ENCODE results near the gene DZIP1. TPM values are rescaled to one million over a fixed set of nuclear protein-coding genes. Genes with fewer than 3 reads are reported as not detected.
"Not testable (repeated sequence)": the region's sequence is repeated elsewhere in the genome, so short reads cannot be mapped to it uniquely, and the experiment has no call there.

Gene DZIP1
- total RNA-seq, 1 experiment from 2014 or later = 0.17 TPM

DNA sequence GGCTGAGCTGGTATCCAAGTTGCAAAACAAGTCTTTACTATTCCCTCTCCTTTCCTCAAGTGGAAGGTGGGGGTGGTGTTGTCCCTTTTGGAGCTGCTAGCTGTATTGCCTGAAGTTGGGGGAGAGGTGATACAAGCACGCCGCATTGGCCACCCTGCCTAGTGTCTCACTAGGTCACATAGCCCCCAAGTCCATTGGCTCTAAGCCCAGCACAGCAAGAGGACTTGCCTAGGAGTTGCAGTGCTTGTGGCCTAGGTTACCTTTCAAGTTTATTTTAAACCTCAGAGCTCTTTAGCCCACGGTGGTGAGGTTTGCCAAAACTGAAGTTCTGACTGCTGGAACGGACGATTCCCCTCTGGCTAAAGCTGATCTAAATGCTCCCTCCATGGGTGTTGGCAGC, 27.1 kb upstream of the DZIP1 start:
- no peak for DNase-seq (ENCODE audit: low read depth, low spot score)
- POLR2A ChIA-PET = no interaction called here
- no peaks in the 10 kb centered on the region for H3K9me3 ChIP-seq (ENCODE audit: control insufficient read depth in 1 of 2, insufficient read depth in 1 of 2, low read depth in 1 of 2, low read length in 2 of 2)
- no peaks in the 10 kb centered on the region for H4K20me1 ChIP-seq (ENCODE audit: insufficient read depth)
- H3K9ac ChIP-seq (ENCODE audit: low read length) = no peak overlapping the region
- no peak overlapping the region for H2AFZ ChIP-seq (ENCODE audit: low read depth, low read length, poor library complexity, severe bottlenecking)
- ATAC-seq = no peak
- no peak for TF ChIP-seq EGR1 (IDR thresholded peaks at IDR 0.05; ENCODE audit: low read depth)
- TF ChIP-seq, protein P1, sequence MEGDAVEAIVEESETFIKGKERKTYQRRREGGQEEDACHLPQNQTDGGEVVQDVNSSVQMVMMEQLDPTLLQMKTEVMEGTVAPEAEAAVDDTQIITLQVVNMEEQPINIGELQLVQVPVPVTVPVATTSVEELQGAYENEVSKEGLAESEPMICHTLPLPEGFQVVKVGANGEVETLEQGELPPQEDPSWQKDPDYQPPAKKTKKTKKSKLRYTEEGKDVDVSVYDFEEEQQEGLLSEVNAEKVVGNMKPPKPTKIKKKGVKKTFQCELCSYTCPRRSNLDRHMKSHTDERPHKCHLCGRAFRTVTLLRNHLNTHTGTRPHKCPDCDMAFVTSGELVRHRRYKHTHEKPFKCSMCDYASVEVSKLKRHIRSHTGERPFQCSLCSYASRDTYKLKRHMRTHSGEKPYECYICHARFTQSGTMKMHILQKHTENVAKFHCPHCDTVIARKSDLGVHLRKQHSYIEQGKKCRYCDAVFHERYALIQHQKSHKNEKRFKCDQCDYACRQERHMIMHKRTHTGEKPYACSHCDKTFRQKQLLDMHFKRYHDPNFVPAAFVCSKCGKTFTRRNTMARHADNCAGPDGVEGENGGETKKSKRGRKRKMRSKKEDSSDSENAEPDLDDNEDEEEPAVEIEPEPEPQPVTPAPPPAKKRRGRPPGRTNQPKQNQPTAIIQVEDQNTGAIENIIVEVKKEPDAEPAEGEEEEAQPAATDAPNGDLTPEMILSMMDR (IDR thresholded peaks at IDR 0.05 in 2 of 3, conservative IDR thresholded peaks at IDR 0.05 in 1 of 3; ENCODE audit: borderline replicate concordance in 1 of 3, insufficient read depth in 1 of 3, low read depth in 2 of 3, low read length in 2 of 3) = no peak
- no peak for TF ChIP-seq SIN3A (IDR thresholded peaks at IDR 0.05; ENCODE audit: low read depth)
- TF ChIP-seq, protein P2, sequence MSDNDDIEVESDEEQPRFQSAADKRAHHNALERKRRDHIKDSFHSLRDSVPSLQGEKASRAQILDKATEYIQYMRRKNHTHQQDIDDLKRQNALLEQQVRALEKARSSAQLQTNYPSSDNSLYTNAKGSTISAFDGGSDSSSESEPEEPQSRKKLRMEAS (IDR thresholded peaks at IDR 0.05) = no peak
- no peak for TF ChIP-seq ZFX (IDR thresholded peaks at IDR 0.05)
- TF ChIP-seq FOSL1 (IDR thresholded peaks at IDR 0.05; ENCODE audit: low read depth) = no peak
- H3K4me1 ChIP-seq (ENCODE audit: control insufficient read depth in 1 of 2, insufficient read depth in 2 of 2, low read length in 2 of 2) = peaks cover 0 to 9% of the 10 kb centered on the region in 2 experiments; a peak in 1 of 4 replicates
- CTCF ChIA-PET = no interaction called here
- RAD21 ChIA-PET (ENCODE audit: low non-redundant PET in 1 of 2, low total read pairs in 2 of 2, uncharacterized antibody in 2 of 2, unreplicated experiment in 2 of 2) = interaction anchor here in 1 of 2 experiments (0.6 kb wide), 1 partner anchor 118 kb away, joined by 3 read pairs; no protein-coding TSS in a partner anchor
- H3K36me3 ChIP-seq (ENCODE audit: control insufficient read depth in 1 of 2, insufficient read depth in 2 of 2, low read length in 2 of 2) = no peaks in the 10 kb centered on the region
- no TSS peak for BruUV-seq (replicated peaks)
- H3K27ac ChIP-seq (ENCODE audit: low read depth, low read length) = no peak overlapping the region
- no peak overlapping the region for H3K4me3 ChIP-seq (replicated peaks in 1 of 2; ENCODE audit: low read depth in 1 of 2, low read length in 2 of 2)
- H3K4me2 ChIP-seq (ENCODE audit: low read length) = no peak overlapping the region
- no peaks in the 10 kb centered on the region for H3K9me2 ChIP-seq (ENCODE audit: insufficient read depth)
- intact Hi-C loops (cut with micrococcal nuclease) = no loop called here
- no peaks in the 10 kb centered on the region for H3K27me3 ChIP-seq (ENCODE audit: insufficient read depth, low read length)
- no peaks in the 10 kb centered on the region for H3K79me2 ChIP-seq (ENCODE audit: insufficient read depth, low read length)

DNA sequence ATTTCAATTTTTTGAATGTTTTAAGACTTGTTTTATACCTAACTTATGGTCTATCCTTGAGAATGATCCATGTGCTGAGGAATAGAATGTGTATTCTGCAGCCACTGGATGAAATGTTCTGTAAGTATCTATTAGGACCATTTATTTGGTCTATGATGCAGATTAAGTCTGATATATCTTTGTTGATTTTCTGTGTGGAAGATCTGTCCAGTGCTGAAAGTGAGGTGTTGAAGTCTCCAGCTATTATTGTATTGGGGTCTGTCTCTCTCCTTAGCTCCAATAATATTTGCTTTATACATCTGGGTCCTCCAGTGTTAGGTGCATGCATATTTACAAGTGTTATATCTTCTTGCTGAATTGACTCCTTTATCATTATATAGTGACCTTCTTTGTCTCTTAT, 22.7 kb upstream of the DZIP1 start:
- H3K9me3 ChIP-seq (ENCODE audit: control insufficient read depth in 1 of 2, insufficient read depth in 1 of 2, low read depth in 1 of 2, low read length in 2 of 2); H3K27me3 ChIP-seq (ENCODE audit: insufficient read depth, low read length); H4K20me1 ChIP-seq (ENCODE audit: insufficient read depth); BruUV-seq (replicated peaks); H3K4me3 ChIP-seq (replicated peaks in 1 of 2; ENCODE audit: low read depth in 1 of 2, low read length in 2 of 2); CTCF ChIA-PET; H2AFZ ChIP-seq (ENCODE audit: low read depth, low read length, poor library complexity, severe bottlenecking); H3K9ac ChIP-seq (ENCODE audit: low read length); H3K4me1 ChIP-seq (ENCODE audit: control insufficient read depth in 1 of 2, insufficient read depth in 2 of 2, low read length in 2 of 2); H3K79me2 ChIP-seq (ENCODE audit: insufficient read depth, low read length); DNase-seq (ENCODE audit: low read depth, low spot score); H3K27ac ChIP-seq (ENCODE audit: low read depth, low read length); ATAC-seq; H3K9me2 ChIP-seq (ENCODE audit: insufficient read depth); RAD21 ChIA-PET (ENCODE audit: low non-redundant PET in 1 of 2, low total read pairs in 2 of 2, uncharacterized antibody in 2 of 2, unreplicated experiment in 2 of 2); intact Hi-C loops (cut with micrococcal nuclease); H3K4me2 ChIP-seq (ENCODE audit: low read length); H3K36me3 ChIP-seq (ENCODE audit: control insufficient read depth in 1 of 2, insufficient read depth in 2 of 2, low read length in 2 of 2): not testable (repeated sequence)
- TF ChIP-seq, protein P3, sequence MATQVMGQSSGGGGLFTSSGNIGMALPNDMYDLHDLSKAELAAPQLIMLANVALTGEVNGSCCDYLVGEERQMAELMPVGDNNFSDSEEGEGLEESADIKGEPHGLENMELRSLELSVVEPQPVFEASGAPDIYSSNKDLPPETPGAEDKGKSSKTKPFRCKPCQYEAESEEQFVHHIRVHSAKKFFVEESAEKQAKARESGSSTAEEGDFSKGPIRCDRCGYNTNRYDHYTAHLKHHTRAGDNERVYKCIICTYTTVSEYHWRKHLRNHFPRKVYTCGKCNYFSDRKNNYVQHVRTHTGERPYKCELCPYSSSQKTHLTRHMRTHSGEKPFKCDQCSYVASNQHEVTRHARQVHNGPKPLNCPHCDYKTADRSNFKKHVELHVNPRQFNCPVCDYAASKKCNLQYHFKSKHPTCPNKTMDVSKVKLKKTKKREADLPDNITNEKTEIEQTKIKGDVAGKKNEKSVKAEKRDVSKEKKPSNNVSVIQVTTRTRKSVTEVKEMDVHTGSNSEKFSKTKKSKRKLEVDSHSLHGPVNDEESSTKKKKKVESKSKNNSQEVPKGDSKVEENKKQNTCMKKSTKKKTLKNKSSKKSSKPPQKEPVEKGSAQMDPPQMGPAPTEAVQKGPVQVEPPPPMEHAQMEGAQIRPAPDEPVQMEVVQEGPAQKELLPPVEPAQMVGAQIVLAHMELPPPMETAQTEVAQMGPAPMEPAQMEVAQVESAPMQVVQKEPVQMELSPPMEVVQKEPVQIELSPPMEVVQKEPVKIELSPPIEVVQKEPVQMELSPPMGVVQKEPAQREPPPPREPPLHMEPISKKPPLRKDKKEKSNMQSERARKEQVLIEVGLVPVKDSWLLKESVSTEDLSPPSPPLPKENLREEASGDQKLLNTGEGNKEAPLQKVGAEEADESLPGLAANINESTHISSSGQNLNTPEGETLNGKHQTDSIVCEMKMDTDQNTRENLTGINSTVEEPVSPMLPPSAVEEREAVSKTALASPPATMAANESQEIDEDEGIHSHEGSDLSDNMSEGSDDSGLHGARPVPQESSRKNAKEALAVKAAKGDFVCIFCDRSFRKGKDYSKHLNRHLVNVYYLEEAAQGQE (IDR thresholded peaks at IDR 0.05; ENCODE audit: low read depth) = 0 out of 2 replicates have a peak, but pooled peaks have one; percentile 13
- POLR2A ChIA-PET = interaction anchor here (1.1 kb wide), 1 partner anchor 10 kb away, joined by 3 read pairs; the partner anchor contains the start of gene DNAJC3

All from HCT116 (cell line).